Loucy (cell line): ENCODE measurements around the gene AHCYL1.

Experiments
- H2AFZ ChIP-seq: fragments of 200-600 bp; sonication (generic); 2 replicates; pipeline ENCODE4 v1.6.0; 2016; ENCODE audit warnings: antibody characterized with exemption, mild to moderate bottlenecking, low read length, moderate library complexity
- H3F3A ChIP-seq: fragments of 200-600 bp; 2 replicates; pipeline ENCODE4 v1.6.0; 2016; ENCODE audit warnings: antibody characterized with exemption, low read depth, mild to moderate bottlenecking
- H3K27me3 ChIP-seq: fragments of 200-600 bp; sonication (generic); 2 replicates; pipeline ENCODE4 v1.6.1; 2014; ENCODE audit warnings: low read length, mild to moderate bottlenecking; ENCODE audit not compliant: insufficient read depth, poor library complexity, severe bottlenecking
- H3K36me3 ChIP-seq: fragments of 200-600 bp; sonication (generic); 2 replicates; pipeline ENCODE4 v1.6.1; 2016; ENCODE audit warnings: low read length; ENCODE audit not compliant: insufficient read depth
- H3K4me1 ChIP-seq: fragments of 200-600 bp; sonication (generic); 2 replicates; pipeline ENCODE4 v1.5.1; 2014; ENCODE audit warnings: low read length, mild to moderate bottlenecking; ENCODE audit not compliant: insufficient read depth, poor library complexity, severe bottlenecking
- H3K4me2 ChIP-seq: fragments of 200-600 bp; sonication (generic); 2 replicates; pipeline ENCODE4 v1.6.0; 2014; ENCODE audit warnings: antibody characterized with exemption, low read length, low read depth, mild to moderate bottlenecking; ENCODE audit not compliant: poor library complexity, severe bottlenecking
- H3K4me3 ChIP-seq: fragments of 200-600 bp; sonication (generic); 2 replicates; pipeline ENCODE4 v1.5.1; 2014; ENCODE audit warnings: low read length, mild to moderate bottlenecking, mixed read lengths; ENCODE audit not compliant: poor library complexity, severe bottlenecking
- H3K79me2 ChIP-seq: fragments of 200-600 bp; sonication (generic); 2 replicates; pipeline ENCODE4 v1.6.1; 2014; ENCODE audit warnings: low read length; ENCODE audit not compliant: insufficient read depth
- H3K9ac ChIP-seq: fragments of 200-600 bp; sonication (generic); 2 replicates; pipeline ENCODE4 v1.6.0; 2014; ENCODE audit warnings: mild to moderate bottlenecking, low read depth, low read length, moderate library complexity; ENCODE audit not compliant: poor library complexity, severe bottlenecking
- H3K9me2 ChIP-seq: fragments of 200-600 bp; sonication (generic); replicated peaks from 2 replicates; pipeline ENCODE4 v1.6.1; 2016; ENCODE audit warnings: low read depth, low read length, mixed read lengths
- H3K9me3 ChIP-seq: fragments of 200-600 bp; sonication (generic); 2 replicates; pipeline ENCODE4 v1.6.1; 2014; ENCODE audit warnings: mild to moderate bottlenecking, antibody characterized with exemption, low read length, low read depth; ENCODE audit not compliant: insufficient read depth
- H4K20me1 ChIP-seq: fragments of 200-600 bp; sonication (generic); 2 replicates; pipeline ENCODE4 v1.6.0; 2014; ENCODE audit warnings: antibody characterized with exemption, low read length, mild to moderate bottlenecking; ENCODE audit not compliant: insufficient read depth, poor library complexity, severe bottlenecking
- EZH2phosphoT487 ChIP-seq: fragments of 200-600 bp; IDR thresholded peaks from 2 replicates; pipeline ENCODE4 v1.6.1; 2018; ENCODE audit warnings: antibody characterized with exemption, mild to moderate bottlenecking, moderate library complexity, borderline replicate concordance
- TF ChIP-seq, protein P1 (sequence below): fragments of 200-600 bp; sonication (generic); conservative IDR thresholded peaks from 2 replicates; pipeline ENCODE4 v1.5.1; 2014; ENCODE audit warnings: mild to moderate bottlenecking, antibody characterized with exemption, low read length

The AHCYL1 gene

DNA sequence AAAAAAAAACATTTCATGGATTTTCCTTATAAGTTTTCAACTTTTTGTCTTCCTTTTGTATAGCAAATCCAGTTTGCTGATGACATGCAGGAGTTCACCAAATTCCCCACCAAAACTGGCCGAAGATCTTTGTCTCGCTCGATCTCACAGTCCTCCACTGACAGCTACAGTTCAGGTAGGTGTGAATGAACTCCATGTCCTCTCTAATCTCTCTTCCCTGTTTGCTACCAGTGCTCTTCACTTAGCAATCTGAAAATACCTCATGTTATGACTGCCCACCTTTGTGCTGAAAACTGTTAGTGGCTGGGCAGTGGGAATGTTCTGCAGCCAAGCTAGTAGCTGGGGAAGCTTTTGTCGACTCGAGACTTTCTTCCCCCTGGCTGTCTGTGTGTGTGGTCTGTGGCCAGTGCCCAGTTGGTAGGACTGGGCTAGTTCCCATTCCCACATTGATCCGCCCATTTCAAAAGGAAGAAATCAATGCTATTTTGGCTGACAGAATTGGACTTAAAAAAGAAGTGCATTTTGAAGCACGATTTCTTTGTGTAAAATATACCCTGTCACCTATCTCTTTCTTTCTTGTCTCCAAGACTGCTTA, 24.5 kb downstream of the AHCYL1 start:
- H3K4me3 ChIP-seq, result no peak overlapping the region
- H3K27me3 ChIP-seq, result no peaks in the 10 kb centered on the region
- no peaks in the 10 kb centered on the region for H3K9me3 ChIP-seq
- TF ChIP-seq, protein P1, sequence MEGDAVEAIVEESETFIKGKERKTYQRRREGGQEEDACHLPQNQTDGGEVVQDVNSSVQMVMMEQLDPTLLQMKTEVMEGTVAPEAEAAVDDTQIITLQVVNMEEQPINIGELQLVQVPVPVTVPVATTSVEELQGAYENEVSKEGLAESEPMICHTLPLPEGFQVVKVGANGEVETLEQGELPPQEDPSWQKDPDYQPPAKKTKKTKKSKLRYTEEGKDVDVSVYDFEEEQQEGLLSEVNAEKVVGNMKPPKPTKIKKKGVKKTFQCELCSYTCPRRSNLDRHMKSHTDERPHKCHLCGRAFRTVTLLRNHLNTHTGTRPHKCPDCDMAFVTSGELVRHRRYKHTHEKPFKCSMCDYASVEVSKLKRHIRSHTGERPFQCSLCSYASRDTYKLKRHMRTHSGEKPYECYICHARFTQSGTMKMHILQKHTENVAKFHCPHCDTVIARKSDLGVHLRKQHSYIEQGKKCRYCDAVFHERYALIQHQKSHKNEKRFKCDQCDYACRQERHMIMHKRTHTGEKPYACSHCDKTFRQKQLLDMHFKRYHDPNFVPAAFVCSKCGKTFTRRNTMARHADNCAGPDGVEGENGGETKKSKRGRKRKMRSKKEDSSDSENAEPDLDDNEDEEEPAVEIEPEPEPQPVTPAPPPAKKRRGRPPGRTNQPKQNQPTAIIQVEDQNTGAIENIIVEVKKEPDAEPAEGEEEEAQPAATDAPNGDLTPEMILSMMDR, result no peak
- no peak for TF ChIP-seq EZH2phosphoT487
- H2AFZ ChIP-seq, result no peak overlapping the region
- peaks cover 47% of the 10 kb centered on the region for H3K36me3 ChIP-seq
- no peak overlapping the region for H3K4me2 ChIP-seq
- H3K79me2 ChIP-seq, result peaks cover 11% of the 10 kb centered on the region; the same call in 1 of the 2 replicates
- no peak overlapping the region for H3K9ac ChIP-seq
- peaks cover 8% of the 10 kb centered on the region for H3K4me1 ChIP-seq
- H3F3A ChIP-seq, result no peaks in the 10 kb centered on the region
- no peaks in the 10 kb centered on the region for H3K9me2 ChIP-seq
- no peaks in the 10 kb centered on the region for H4K20me1 ChIP-seq

DNA sequence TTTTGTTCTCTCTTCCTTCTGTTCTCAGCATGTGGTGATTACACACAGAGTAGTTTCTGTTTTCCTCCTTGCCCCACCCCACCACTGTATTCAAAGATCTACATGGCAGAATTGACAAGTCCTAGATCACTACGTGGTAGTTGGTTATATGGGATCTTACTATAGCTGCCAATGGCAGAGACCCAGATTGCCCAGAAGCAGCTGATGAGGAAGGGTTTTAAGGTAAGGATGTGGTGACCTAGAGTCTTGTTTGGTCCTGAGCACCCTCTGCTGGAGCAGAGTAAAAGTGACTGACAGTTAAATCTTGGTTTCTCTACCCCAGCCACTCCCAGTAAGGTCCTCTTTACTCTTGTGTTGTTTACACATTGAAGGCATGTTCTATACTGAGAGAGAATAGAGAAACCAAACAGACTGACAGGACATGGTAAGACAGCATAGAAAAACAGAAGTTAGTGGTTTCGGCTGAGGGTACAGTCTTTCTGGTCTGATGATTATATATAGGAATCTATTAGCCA, 27.0 kb downstream of the AHCYL1 start:
- Histone ChIP-seq H3K9ac (no peak overlapping the region), H3K9me3 (no peaks in the 10 kb centered on the region), H3K4me3 (no peak overlapping the region), H3K4me2 (no peak overlapping the region), H4K20me1 (no peaks in the 10 kb centered on the region), H3K4me1 (no peaks in the 10 kb centered on the region), H3K36me3 (peaks cover 72% of the 10 kb centered on the region), H3K79me2 (peaks cover 4% of the 10 kb centered on the region; the same call in 1 of the 2 replicates), H3K27me3 (no peaks in the 10 kb centered on the region), H3F3A (no peaks in the 10 kb centered on the region), H2AFZ (no peak overlapping the region), H3K9me2 (no peaks in the 10 kb centered on the region)
- TF ChIP-seq, protein P1, result peak; percentile 68
- TF ChIP-seq EZH2phosphoT487, result no peak

DNA sequence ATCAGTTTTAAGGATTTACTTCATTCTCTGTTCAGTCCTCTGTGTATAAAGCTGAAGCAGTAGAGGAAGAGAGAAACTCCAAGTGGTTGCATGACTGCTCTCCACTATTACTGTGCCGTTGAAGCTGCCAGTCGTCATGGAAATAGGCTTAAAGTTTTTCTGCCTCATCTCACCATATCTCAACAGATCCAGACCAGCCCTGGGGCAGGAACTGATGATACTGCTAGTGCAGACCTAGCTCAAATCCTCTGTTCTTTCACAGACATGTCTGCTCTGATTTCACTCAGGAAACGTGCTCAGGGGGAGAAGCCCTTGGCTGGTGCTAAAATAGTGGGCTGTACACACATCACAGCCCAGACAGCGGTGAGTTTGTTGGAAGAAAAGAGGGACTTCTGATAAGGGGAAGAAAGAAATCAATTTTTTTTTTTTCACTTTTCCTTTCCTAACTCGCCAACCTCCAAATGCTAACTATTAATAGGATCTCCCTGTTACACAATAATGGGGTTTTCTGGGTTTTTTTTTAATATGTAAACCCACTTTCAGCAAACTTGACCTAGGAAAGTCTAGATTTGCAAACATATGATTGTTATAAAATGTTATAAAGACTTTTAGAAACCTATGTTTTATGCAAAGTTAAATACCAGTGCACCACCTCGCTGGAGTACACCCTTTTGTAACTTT, 27.7 kb downstream of the AHCYL1 start:
- H3K4me3 ChIP-seq, result no peak overlapping the region
- peaks cover 78% of the 10 kb centered on the region for H3K36me3 ChIP-seq
- no peak overlapping the region for H3K9ac ChIP-seq
- H3K9me2 ChIP-seq, result no peaks in the 10 kb centered on the region
- no peak for TF ChIP-seq EZH2phosphoT487
- TF ChIP-seq, protein P1, result no peak
- 0 out of 2 replicates have a peak, but pooled peaks cover under 1% of the 10 kb centered on the region for H3K79me2 ChIP-seq
- no peaks in the 10 kb centered on the region for H4K20me1 ChIP-seq
- no peak overlapping the region for H2AFZ ChIP-seq
- H3K4me1 ChIP-seq, result no peaks in the 10 kb centered on the region
- no peaks in the 10 kb centered on the region for H3F3A ChIP-seq
- no peaks in the 10 kb centered on the region for H3K9me3 ChIP-seq
- H3K27me3 ChIP-seq, result no peaks in the 10 kb centered on the region
- no peak overlapping the region for H3K4me2 ChIP-seq
